GM21526 (cell line): Measurements from ENCODE around the gene ABCF2.

Experiments used
- ATAC-seq: cut with Tn5 transposase; IDR thresholded peaks from one replicate; pipeline ENCODE4 v1.9.1; 2021; ENCODE audit warnings: moderate library complexity; ENCODE audit not compliant: unreplicated experiment, low FRiP score

ABCF2 gene

GRCh38 chr7:151176401-151176800 is 50.6 kb downstream of the ABCF2 start:
- ATAC-seq = no peak

- no peak for ATAC-seq
These were observed 51.2 kb downstream of the ABCF2 start for GRCh38 chr7:151175793-151176311.

- ATAC-seq = no peak
These were observed 51.8 kb downstream of the ABCF2 start for GRCh38 chr7:151175047-151175792.

DNA sequence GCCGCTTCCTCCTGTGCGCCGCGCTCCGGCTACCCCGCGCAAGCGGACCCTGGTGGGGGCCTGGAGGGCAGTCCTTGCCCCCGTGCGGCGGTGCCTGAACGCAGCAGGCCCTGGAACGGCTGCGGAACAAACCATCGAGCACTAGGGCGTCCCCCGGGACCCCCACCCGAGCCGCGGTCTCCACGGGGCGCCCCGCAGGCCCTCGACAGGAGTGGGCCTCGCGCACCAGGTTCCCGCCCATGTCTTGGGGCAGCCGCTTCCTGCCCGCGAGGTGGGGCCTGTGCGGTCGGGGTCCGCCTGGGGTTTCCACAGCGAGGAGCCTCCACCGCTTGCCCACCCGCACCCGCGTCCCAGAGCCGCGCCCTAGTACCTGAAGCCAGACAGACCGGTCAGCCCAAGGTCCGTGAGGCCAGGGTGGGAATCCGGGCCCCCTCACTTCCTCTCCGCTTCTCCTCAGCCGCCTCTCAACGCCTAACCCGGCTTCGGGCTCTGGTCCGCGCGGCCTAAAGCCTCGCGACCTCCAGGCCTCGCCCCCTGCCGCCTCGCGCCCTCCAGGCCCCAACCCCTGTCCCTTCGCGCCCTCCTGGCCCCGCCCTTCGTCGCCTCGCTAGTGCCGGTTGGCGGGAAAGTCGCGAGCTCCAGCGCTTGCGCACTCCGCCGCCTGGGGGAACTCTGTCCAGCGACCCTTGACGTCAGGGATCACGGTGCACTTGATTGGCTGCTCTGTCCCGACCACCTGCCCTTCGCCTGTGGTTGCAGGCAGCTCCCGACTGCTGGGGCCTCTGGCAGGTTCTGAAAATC is 52.6 kb downstream of the ABCF2 start:
- ATAC-seq = no peak

DNA sequence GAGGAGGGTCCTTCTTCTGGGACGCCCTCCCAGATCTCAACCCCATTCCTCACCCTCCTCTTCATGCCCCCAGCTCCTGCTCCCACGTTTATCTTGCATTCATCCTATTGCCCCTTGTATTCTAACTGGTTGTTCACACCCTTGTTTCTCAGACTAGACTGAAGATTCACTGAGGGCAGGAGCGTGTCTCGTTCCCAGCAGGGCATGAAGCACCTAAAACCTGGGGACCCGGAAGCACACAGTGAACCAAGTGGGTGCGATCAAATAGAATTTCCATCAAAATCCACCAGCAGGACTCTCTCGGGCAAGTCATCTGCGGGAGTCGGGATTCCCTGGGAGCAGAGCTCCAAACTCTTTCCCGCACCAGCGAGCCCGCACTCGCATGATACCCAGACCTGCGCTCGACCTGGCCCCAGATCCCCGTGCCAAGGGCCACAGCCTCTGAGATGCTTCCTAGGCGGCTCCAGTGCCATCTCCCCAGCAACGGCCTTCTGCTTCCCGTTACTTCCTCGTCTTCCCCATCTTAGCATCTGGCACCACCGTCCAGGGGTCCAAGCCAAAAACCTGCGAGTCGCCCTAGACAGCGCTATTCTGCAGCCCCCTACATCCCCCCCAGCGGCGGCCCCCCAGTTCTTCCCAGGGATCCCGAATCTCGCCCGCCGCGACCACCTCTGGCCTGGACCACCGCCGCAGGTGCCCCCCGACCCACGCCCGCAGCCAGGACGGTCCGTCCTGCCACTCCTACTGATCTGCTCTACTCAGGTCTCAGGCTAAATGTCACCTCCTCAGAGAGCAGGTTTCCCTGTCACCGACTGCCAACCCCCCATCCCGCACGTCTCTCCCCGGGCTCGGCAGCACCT is 53.4 kb downstream of the ABCF2 start:
- no peak for ATAC-seq

DNA sequence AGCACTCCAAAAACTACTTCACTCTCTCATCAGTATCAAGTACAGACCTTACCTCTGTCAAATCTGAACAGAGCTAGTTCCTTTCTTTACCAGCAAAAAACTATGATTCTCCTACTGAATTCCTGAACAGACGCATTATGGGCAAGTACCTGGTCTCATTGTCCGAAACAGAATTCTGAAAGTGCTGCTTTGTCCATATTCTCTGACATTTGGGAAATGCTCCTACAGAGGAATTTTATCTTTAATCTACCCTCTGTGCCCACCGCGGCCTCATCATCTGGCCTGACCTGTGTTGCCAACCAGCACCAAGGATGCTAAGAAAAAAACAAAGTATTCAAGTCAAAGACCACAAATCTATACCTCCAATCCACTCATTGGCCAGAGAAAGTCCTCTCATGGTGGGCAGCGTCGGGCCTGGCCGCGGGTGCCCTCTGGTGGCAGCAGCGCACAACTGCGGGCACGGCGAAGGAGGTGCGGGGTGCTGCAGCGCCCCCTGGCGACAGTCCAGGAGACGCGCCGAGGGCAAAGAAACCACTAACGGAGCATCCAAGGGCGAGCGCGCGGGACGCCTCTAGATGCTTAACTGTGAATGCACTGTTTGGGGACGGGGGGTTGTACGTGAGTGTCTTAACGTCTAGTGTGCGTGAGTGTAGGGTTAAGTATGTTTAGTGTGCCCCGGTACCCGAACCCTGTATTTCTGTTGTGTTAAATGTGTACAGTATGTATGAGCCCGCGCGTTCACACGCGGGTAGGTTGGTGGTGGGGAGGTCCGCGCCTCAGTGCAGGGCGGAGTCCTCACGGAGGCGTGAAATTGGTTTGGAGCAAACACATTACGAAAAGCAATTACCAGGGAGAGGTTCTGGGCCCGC is 54.5 kb downstream of the ABCF2 start:
- no peak for ATAC-seq

DNA sequence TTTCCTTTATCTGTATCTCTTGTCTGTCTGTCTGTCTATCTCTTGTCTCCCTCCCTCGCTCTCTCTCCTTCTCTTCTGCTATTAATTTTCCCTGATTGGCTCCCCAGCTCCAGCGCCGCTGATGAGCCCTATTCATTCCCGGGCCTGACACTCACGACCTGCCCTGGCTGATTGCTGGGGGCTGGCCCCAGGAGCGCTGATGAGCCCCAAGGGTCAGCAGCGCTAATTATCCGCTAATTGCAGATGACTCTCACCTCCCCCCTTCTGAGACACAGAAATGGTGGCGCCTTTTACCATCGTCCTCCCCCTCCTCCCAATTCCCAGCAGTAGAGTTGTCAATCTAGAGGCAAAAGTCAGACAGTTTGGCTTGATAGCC is 58.2 kb downstream of the ABCF2 start:
- ATAC-seq = no peak

GRCh38 chr7:151168003-151168786 is 58.8 kb downstream of the ABCF2 start:
- peak; percentile 47 for ATAC-seq

DNA sequence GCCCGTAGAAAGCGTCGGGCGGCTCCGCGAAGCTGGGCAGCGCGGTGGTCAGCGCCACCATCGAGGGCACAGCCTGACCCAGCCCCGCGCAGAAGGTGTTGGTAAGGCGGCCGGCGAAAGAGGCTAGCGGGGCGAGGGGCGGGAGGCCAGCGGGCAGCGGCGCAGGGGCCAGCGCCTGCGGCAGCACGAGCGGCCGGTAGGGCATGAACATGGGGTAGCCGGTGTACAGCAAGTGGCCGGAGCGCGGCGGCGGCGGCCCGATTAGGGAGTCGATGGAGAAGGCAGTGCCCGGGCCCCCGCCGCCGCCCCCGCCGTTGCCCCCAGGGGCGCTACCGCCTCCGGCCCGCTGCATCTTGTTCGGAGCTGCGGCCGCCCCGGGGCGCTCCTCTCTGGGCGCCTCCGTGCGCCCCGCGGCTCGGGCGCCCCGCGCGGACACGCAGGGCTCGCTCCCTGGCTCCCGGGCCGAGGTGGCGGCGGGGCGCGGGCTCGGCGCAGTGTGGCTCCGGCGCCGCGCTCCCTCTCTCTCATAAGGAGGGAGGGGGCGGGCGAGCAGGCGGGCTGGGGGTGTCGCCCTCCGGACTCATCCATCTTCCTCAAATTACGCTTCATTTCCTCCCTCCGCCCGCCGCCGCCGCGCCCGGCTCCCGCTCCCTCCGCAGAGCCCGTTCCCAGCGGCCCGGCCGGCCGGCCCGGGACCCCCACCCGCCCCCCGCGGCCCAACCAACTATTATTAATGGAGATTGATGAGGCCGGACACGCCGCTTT is 59.6 kb downstream of the ABCF2 start, which contains the start of gene GBX1:
Gene GBX1 (minus strand): TSS at position 498 of the 765 bp plus-strand sequence. CDS start 146 bp downstream, at position 352.
- no peak for ATAC-seq

- ATAC-seq = no peak
These were observed 60.3 kb downstream of the ABCF2 start for GRCh38 chr7:151166629-151167196.
